Spleen (tissue), 11 donors: ENCODE measurements around the gene ITPRID2. TPM values are rescaled to one million over a fixed set of nuclear protein-coding genes. Genes with fewer than 3 reads are reported as not detected.

Source experiments
- DNase-seq: peaks from one replicate; pipeline ENCODE4 v3.0.0-alpha.2; 2020
- H3K27ac ChIP-seq, 8 donors: fragments of 200-600 bp; sonication (generic) in 7 of 8; 1 replicate in 4 of 8; 2 replicates in 4 of 8; pipeline versions ENCODE4 v1.5.0 to v1.8.0; 2016 to 2021; ENCODE audit warnings: inconsistent platforms in 4 of 8, mild to moderate bottlenecking in 4 of 8, moderate library complexity in 1 of 8
- H3K27me3 ChIP-seq, 7 donors: fragments of 200-600 bp; sonication (generic) in 6 of 7; replicated peaks in 1 of 7; 1 replicate in 4 of 7; 2 replicates in 3 of 7; pipeline versions ENCODE4 v1.5.0 to v1.8.0; 2016 to 2021; ENCODE audit warnings: inconsistent platforms in 3 of 7, mild to moderate bottlenecking in 1 of 7
- H3K36me3 ChIP-seq, 6 donors: fragments of 200-600 bp; sonication (generic) in 5 of 6; 1 replicate in 4 of 6; 2 replicates in 2 of 6; pipeline versions ENCODE4 v1.5.0 to v1.8.0; 2016 to 2021; ENCODE audit warnings: inconsistent platforms in 2 of 6
- H3K4me1 ChIP-seq, 6 donors: fragments of 200-600 bp; sonication (generic) in 5 of 6; 1 replicate in 3 of 6; 2 replicates in 3 of 6; pipeline versions ENCODE4 v1.5.0 to v1.8.0; 2016 to 2021; ENCODE audit warnings: inconsistent platforms in 3 of 6
- H3K4me3 ChIP-seq, 8 donors: fragments of 200-600 bp; sonication (generic) in 7 of 8; 1 replicate in 4 of 8; 2 replicates in 4 of 8; pipeline versions ENCODE4 v1.5.0 to v1.8.0; 2016 to 2021; ENCODE audit warnings: inconsistent platforms in 4 of 8, mild to moderate bottlenecking in 4 of 8, moderate library complexity in 2 of 8
- H3K9me3 ChIP-seq, 8 donors: fragments of 200-600 bp; sonication (generic) in 7 of 8; 1 replicate in 4 of 8; 2 replicates in 4 of 8; pipeline versions ENCODE4 v1.5.0 to v1.8.0; 2016 to 2021; ENCODE audit warnings: inconsistent platforms in 4 of 8
- CTCF ChIP-seq, 11 experiments: fragments of 200-600 bp in 7 of 11; fragments of 450-650 bp in 4 of 11; sonication (generic) in 4 of 11; IDR thresholded peaks in 8 of 11; conservative IDR thresholded peaks in 3 of 11; 1 replicate in 7 of 11; 2 replicates in 4 of 11; pipeline versions ENCODE4 v1.4.0 to v1.8.0; 2016 to 2021; ENCODE audit warnings: antibody characterized with exemption in 11 of 11, inconsistent platforms in 4 of 11, mild to moderate bottlenecking in 1 of 11
- POLR2A ChIP-seq, 3 donors: fragments of 450-650 bp; IDR thresholded peaks; one replicate each; pipeline ENCODE4 v1.5.1; 2017; ENCODE audit warnings: antibody characterized with exemption in 3 of 3, mild to moderate bottlenecking in 1 of 3
- POLR2AphosphoS5 ChIP-seq, 3 donors: sonication (generic); formaldehyde crosslinking; IDR thresholded peaks; one replicate each; pipeline ENCODE4 v1.5.1; 2017; ENCODE audit warnings: antibody characterized with exemption in 3 of 3
- WGBS, 5 donors: extraction: QIAGEN DNeasy Blood & Tissue Kit in 3 of 5; methylation state at CpG; one replicate each; pipeline versions ENCODE4 v1.1.5 to v1.1.7; 2013 to 2018; 5-methylcytosine and 5-hydroxymethylcytosine counted together
- intact Hi-C: fragments of 100-400 bp; cut with DNase I; formaldehyde crosslinking; loops from one replicate; pipeline ENCODE4 v1.15.0; 2023; ENCODE audit warnings: low total_unique reads
- polyA plus RNA-seq, 3 donors: library from polyadenylated mRNA; stranded (reverse); fragments of 200-250 nt; gene quantifications; one replicate each; pipeline ENCODE4 v1.2.1, GENCODE V29; 2013
- total RNA-seq, 7 donors: library from RNA; depleted of rRNA in 3 of 7; stranded (reverse); fragments of >200 nt in 3 of 7; fragmentation: NEBNext Ultra II Directional in 4 of 7; extraction: Animal tissue kit (Norgen Biotek cat#: 25700) in 4 of 7; gene quantifications; one replicate each; pipeline versions ENCODE4 v1.1.0 to v1.2.1, GENCODE V29; 2016 to 2021
- donor health status: healthy with polysubstance abuse.
- donor health status: DM: no; HTN: no; CAD: no; lungs with moderate emphysema.
- donor health status: DM: no; HTN: no; CAD: no.
- donor health status: Bipolar disorder and iron deficiency.
- donor health status: healthy.
- donor health status: DM: no; HTN: no; CAD: no.
- donor health status: DM: yes; HTN: yes; CAD: no.

Gene ITPRID2
- total and polyA plus RNA-seq, 10 donors, result 18.0 to 230 (median 120) TPM

GRCh38 chr2:181962142-181962541 is 70.6 kb downstream of the ITPRID2 start:
- Histone ChIP-seq H3K4me1 (no peaks in the 10 kb centered on the region), H3K9me3 (peaks cover 0 to 5% (median 0%) of the 10 kb centered on the region in 8 donors), H3K36me3 (no peaks in the 10 kb centered on the region), H3K27ac (no peak overlapping the region), H3K27me3 (no peaks in the 10 kb centered on the region), H3K4me3 (no peak overlapping the region)
- no peak for DNase-seq
- 94 to 98% (median 95%) methylated on average over 20 of the region's 20 CpGs for WGBS, 5 donors
- TF ChIP-seq POLR2AphosphoS5 (IDR thresholded peaks at IDR 0.05), result no peak
- no peak for TF ChIP-seq POLR2A (IDR thresholded peaks at IDR 0.05)
- no peak for TF ChIP-seq CTCF (IDR thresholded peaks at IDR 0.05 in 8 of 11, conservative IDR thresholded peaks at IDR 0.05 in 3 of 11)
- intact Hi-C loops, result no loop called here

- Histone ChIP-seq H3K27ac (no peak overlapping the region), H3K9me3 (peaks cover 0 to 5% (median 0%) of the 10 kb centered on the region in 8 donors), H3K4me3 (no peak overlapping the region), H3K27me3 (no peaks in the 10 kb centered on the region), H3K4me1 (no peaks in the 10 kb centered on the region), H3K36me3 (no peaks in the 10 kb centered on the region)
- TF ChIP-seq POLR2AphosphoS5 (IDR thresholded peaks at IDR 0.05), result no peak
- intact Hi-C loops, result no loop called here
- DNase-seq, result no peak
- WGBS, 5 donors, result 68 to 90% (median 78%) methylated on average over 2 of the region's 2 CpGs
Observed at GRCh38 chr2:181970160-181970794, 78.7 kb downstream of the ITPRID2 start.

- no peak overlapping the region for H3K4me3 ChIP-seq
- TF ChIP-seq POLR2A (IDR thresholded peaks at IDR 0.05), result no peak
- no peak for TF ChIP-seq CTCF (IDR thresholded peaks at IDR 0.05 in 8 of 11, conservative IDR thresholded peaks at IDR 0.05 in 3 of 11)
- no peak for TF ChIP-seq POLR2AphosphoS5 (IDR thresholded peaks at IDR 0.05)
- peaks cover 0 to 5% (median 0%) of the 10 kb centered on the region in 8 donors for H3K9me3 ChIP-seq
- no peaks in the 10 kb centered on the region for H3K27me3 ChIP-seq
- H3K27ac ChIP-seq, result no peak overlapping the region
- intact Hi-C loops, result no loop called here
- no peaks in the 10 kb centered on the region for H3K36me3 ChIP-seq
- DNase-seq, result no peak
- WGBS, 5 donors, result 67 to 95% (median 87%) methylated on average over 3 of the region's 3 CpGs
- no peaks in the 10 kb centered on the region for H3K4me1 ChIP-seq
Observed at GRCh38 chr2:181971032-181971431, 79.5 kb downstream of the ITPRID2 start.

- H3K27me3 ChIP-seq, result no peaks in the 10 kb centered on the region
- peaks cover 0 to 5% (median 0%) of the 10 kb centered on the region in 8 donors for H3K9me3 ChIP-seq
- 86 to 97% (median 89%) methylated on average over 5 of the region's 5 CpGs for WGBS, 5 donors
- no peak for TF ChIP-seq POLR2A (IDR thresholded peaks at IDR 0.05)
- no peak for TF ChIP-seq POLR2AphosphoS5 (IDR thresholded peaks at IDR 0.05)
- TF ChIP-seq CTCF (IDR thresholded peaks at IDR 0.05 in 8 of 11, conservative IDR thresholded peaks at IDR 0.05 in 3 of 11), result no peak
- H3K36me3 ChIP-seq, result no peaks in the 10 kb centered on the region
- no peak overlapping the region for H3K4me3 ChIP-seq
- H3K27ac ChIP-seq, result no peak overlapping the region
- H3K4me1 ChIP-seq, result no peaks in the 10 kb centered on the region
- DNase-seq, result no peak
- intact Hi-C loops, result no loop called here
Observed at GRCh38 chr2:181972431-181973170, 81.1 kb downstream of the ITPRID2 start.
